KBM-7 (cell line): ENCODE data around the gene SAP130.
A peak's percentile ranks its signal among the peaks of the same experiment; 100 is the strongest.

Experiments used
- DNase-seq: peaks from one replicate; pipeline ENCODE4 v3.0.0-alpha.2; 2015
- in situ Hi-C: fragments of 300-500 bp; cut with MboI; formaldehyde crosslinking; loops from 2 replicates; pipeline ENCODE4 v1.14.3; 2020; ENCODE audit warnings: low sequenced_read_pairs, low pct_unique_long_range_greater_than_20kb, mixed read lengths

The SAP130 gene

GRCh38 chr2:128027278-128027800 is 520 bp downstream of the SAP130 start:
- in situ Hi-C loops: no loop called here
- peak; percentile 98 for DNase-seq

GRCh38 chr2:128026448-128027277 is 1.2 kb downstream of the SAP130 start:
- in situ Hi-C loops: no loop called here
- peak; percentile 23 for DNase-seq

GRCh38 chr2:128024816-128025215 is 3.0 kb downstream of the SAP130 start:
- no peak for DNase-seq
- in situ Hi-C loops: no loop called here

DNA sequence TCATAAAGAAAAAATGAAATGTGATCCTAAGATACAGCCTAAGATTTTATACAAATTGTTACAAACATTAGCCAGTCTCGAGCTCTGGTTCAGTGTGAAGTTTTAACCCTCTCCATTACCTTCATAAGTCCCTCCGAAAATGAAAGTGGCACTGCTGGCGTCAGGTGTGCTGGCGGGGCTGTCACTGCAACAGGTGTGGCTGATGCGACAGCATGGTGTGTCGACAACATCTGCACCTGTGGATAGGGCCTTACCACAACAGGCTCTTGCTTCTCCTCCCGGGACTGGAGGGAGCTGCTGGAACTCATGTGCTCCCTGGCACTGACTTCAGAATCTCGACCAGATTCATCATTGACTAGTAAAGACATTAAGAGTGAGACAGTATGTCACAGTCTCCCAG is 10.3 kb downstream of the SAP130 start:
- in situ Hi-C loops: no loop called here
- DNase-seq: no peak

GRCh38 chr2:128016620-128017019 is 11.2 kb downstream of the SAP130 start:
- no peak for DNase-seq
- in situ Hi-C loops: no loop called here

- in situ Hi-C loops: no loop called here
- no peak for DNase-seq
Measured at GRCh38 chr2:128012698-128013097, 15.2 kb downstream of the SAP130 start.

DNA sequence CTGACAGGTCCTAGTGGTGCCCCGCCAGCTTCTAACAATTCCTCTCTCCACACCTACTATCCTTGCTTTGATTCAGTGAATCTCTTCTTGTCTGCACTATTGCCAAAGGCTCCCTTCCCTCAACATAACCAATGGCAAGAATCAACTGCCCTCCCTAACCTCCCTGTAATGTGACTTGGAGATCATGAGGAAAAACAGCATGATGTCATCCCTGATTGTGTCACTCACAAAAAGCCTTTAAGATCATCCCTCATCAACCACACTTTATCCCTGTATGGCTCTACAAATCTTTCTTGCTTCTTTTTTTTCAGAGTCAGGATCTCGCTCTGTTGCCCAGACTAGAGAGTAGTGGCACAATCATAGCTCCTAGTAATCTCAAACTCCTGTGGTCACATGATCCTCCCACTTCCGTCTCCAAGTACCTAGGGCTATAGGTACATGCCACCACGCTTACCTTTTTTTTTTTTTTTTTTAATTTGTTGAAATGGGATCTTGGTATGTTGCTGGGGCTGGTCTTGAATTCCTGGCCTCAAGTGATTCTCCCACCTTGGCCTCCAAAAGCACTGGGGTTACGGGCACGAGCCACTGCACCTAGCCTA is 19.7 kb downstream of the SAP130 start:
- in situ Hi-C loops: no loop called here
- DNase-seq: no peak

GRCh38 chr2:128004509-128004908 is 23.4 kb downstream of the SAP130 start:
- in situ Hi-C loops: no loop called here
- DNase-seq: no peak

DNA sequence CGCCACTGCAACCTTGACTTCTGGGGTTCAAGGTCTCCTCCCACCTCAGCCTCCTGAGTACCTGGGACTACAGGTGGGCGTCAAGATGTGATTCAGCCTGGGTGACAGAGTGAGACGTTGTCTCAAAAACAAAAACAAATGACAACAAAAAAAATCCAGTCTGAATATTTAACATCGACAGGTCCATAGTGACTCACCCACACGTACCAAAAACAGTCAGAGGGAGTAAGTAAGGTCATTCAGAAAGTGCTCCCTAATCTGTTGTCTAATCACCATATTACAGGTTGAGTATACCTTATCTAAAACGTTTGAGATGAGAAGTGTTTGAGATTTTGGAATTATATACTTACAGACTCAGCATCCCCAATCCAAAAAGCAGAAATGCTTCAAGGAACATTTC is 24.4 kb downstream of the SAP130 start:
- in situ Hi-C loops: no loop called here
- DNase-seq: no peak

DNA sequence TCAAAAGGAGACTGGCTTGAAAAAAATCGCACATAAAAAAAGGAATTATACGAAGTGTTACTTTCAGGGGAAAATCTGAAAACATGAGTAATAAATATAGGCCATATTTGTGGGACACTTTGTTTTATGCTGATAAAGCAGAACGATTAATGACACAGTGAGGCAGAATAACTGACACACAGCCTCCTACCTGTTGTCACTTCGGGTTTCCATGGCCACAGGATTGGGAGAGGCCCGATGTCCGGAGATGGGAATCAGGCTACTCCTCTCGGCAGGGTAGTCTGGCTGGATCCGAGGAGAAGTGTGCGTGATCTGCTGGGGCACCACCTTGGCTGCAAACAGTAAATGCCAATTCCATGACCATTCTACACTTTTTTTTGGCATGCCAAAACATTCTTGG is 31.7 kb downstream of the SAP130 start:
- DNase-seq: no peak
- in situ Hi-C loops: no loop called here

GRCh38 chr2:127995725-127996124 is 32.1 kb downstream of the SAP130 start:
- in situ Hi-C loops: no loop called here

DNA sequence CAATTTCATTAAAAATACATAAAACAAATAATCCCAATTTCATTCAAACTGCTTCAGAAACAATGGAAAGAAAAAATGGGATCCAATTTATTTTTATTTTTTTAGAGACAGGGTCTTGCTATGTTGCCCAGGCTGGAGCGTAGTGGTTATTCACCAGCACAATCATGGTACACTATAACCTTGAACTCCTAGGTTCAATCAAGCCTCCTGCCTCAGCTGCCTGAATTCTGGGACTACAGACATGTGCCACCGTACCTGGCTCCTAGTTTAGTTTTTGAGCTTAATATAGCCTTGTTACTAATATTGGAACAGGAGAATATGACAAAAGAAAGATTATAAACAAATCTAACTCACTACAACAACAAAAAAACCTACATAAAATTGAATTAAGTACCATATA is 34.2 kb downstream of the SAP130 start:
- in situ Hi-C loops: no loop called here
- no peak for DNase-seq

More at GRCh38 chr2:127995725-127996124, 32.1 kb downstream of the SAP130 start:
- no peak for DNase-seq

- DNase-seq: no peak
Measured at GRCh38 chr2:127991742-127992141, 36.1 kb downstream of the SAP130 start.

GRCh38 chr2:127986548-127987079 is 41.2 kb downstream of the SAP130 start:
- DNase-seq: no peak
- in situ Hi-C loops: no loop called here

More at GRCh38 chr2:127991742-127992141, 36.1 kb downstream of the SAP130 start:
- in situ Hi-C loops: no loop called here

- in situ Hi-C loops: no loop called here
- DNase-seq: no peak
Measured at GRCh38 chr2:127985735-127986134, 42.1 kb downstream of the SAP130 start.

- no peak for DNase-seq
- in situ Hi-C loops: no loop called here
Measured at GRCh38 chr2:127985026-127985734, 42.7 kb downstream of the SAP130 start.

GRCh38 chr2:127984551-127984950 is 43.3 kb downstream of the SAP130 start:
- in situ Hi-C loops: no loop called here
- no peak for DNase-seq

DNA sequence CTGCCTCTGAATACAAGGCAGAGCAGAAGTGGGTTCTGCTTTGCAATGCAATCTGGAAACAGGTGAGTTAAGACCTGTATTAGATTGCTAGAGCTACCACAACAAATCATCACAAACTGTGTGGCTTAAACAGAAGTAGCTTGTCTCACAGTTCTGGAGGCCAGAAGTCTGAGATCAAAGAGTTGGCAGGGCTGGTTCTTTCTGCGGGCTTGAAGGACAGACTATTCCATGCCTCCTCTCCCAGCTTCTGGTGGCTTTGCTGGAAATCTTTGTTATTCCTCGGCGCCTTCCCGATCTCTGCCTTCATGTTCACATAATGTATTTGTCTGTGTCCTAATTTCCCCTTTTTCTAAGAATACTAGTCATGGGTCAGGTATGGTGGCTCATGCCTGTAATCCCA is 58.4 kb downstream of the SAP130 start:
- no peak for DNase-seq
- in situ Hi-C loops: no loop called here

DNA sequence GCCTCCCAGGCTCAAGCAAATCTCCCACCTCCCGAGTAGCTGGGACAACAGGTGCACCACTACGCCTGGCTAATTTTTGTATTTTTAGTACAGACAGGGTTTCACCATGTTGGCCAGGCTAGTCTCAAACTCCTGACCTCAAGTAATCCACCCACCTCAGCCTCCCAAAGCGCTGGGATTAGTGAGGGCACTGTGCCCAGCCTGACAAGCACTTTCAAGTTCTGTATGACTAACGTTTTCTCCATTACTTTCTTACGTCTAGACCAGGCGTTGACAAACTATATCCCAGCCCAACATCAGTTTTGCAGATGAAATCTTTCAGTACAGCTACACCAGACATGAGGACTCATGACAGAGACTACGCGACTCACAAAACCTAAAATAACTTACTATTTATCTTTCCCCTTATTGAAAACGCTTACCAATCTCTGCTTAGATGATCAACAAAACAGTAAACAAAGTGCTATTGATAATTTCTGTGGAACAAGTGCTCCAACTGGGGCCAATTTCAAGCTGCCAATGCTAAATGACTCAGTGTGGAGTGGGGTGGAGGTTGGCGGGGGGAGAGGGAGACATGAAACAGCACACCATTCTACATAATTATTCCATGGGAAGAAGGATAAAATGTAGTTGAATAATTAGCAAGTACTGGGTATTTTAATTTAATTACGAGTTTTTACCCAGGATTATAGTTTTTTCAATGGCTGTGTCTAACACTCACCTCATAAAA is 59.1 kb downstream of the SAP130 start:
- in situ Hi-C loops: no loop called here
- no peak for DNase-seq
